Kidney capillary endothelial cell (primary cell): ENCODE measurements around the gene SDHAF3.
"Not testable (repeated sequence)": the region's sequence is repeated elsewhere in the genome, so short reads cannot be mapped to it uniquely, and the experiment has no call there.

Experiments used
- DNase-seq: peaks from one replicate; pipeline ENCODE4 v3.0.0-alpha.2; 2018; ENCODE audit warnings: low spot score

The SDHAF3 gene

GRCh38 chr7:97117372-97118188, at the start of gene SDHAF3:
Gene SDHAF3, plus strand, starts transcription at chr7:97117698. Its CDS starts 26 bp downstream, at chr7:97117724.
- peak; percentile 91 for DNase-seq

DNA sequence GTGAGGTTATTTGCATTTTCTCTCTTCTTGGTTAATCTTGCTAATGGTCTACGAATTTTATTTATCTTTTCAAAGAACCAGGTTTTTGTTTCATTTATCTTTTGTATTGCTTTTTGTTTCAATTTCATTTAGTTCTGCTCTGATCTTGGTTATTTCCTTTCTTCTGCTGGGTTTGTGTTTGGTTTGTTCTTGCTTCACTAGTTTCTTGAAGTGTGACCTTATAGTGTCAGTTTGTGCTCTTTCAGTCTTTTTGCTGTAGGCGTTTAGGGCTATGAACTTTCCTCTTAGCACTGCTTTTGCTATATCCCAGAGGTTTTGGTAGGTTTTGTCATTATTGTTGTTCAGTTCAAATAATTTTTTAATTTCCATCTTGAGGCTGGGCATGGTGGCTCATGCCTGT, 45.5 kb upstream of the SDHAF3 start:
- DNase-seq, result not testable (repeated sequence)

GRCh38 chr7:97075928-97076327, 41.6 kb upstream of the SDHAF3 start:
- DNase-seq, result no peak

GRCh38 chr7:97078023-97078969, 39.2 kb upstream of the SDHAF3 start:
- DNase-seq, result no peak

- DNase-seq, result no peak
Measured at GRCh38 chr7:97079300-97079699, 38.2 kb upstream of the SDHAF3 start.

DNA sequence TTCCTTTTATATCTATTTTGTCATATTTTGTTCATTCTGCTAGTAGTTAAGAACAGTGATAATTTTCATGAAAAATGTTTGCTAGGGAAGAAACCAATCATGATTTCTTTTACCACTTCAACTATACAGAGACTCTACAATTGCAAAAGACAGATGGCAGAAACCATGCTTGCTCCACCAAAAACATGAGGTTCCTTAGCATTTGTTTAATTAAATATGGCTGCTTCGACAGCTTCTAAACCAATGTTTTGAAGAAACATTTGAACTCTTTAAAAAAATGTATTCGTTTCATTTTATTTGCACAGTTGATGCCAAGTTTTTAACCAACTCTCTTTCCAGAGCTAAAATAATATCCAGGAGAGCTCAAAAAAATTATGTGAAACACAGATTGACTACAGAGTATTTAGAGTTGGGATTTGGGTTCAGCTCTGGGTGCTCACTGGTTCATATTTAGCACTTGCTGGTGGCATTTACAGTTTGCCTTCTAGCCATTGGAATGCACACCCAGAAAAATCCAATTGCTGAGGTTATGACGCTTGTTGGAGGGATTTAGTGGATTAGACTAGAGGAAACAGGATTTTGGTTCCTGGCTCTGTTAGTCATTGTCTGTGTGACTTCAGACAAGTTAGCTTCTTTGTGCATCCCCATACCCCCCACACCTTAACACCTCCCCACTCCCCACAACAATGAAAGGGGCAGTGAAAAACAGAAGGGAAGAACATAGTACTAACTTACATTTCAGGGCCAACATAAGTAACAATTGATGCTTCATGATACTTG, 35.8 kb upstream of the SDHAF3 start:
- DNase-seq, result no peak

- no peak for DNase-seq
Measured at GRCh38 chr7:97088364-97088763, 29.1 kb upstream of the SDHAF3 start.

GRCh38 chr7:97089771-97090170, 27.7 kb upstream of the SDHAF3 start:
- no peak for DNase-seq

GRCh38 chr7:97090761-97091353, 26.6 kb upstream of the SDHAF3 start:
- DNase-seq, result no peak

- no peak for DNase-seq
Measured at GRCh38 chr7:97094284-97094930, 23.1 kb upstream of the SDHAF3 start.

GRCh38 chr7:97096037-97096436, 21.5 kb upstream of the SDHAF3 start:
- DNase-seq, result no peak

DNA sequence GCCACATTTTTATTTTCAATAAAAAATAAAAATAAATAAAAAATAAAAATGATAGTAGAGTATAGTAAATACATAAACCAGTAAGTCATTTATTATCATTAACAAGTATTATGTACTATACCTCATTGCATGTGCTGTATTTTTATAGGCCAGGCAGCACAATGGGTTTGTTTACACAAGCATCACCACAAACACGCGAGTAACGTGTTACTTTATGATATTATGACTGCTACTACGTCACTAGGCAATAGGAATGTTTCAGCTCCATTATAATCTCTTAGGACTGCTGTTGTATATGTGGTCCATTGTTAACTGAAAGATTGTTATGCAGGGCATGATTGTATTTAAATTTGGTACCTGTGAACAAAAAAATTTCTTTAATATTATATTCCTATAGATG, 20.8 kb upstream of the SDHAF3 start:
- no peak for DNase-seq

DNA sequence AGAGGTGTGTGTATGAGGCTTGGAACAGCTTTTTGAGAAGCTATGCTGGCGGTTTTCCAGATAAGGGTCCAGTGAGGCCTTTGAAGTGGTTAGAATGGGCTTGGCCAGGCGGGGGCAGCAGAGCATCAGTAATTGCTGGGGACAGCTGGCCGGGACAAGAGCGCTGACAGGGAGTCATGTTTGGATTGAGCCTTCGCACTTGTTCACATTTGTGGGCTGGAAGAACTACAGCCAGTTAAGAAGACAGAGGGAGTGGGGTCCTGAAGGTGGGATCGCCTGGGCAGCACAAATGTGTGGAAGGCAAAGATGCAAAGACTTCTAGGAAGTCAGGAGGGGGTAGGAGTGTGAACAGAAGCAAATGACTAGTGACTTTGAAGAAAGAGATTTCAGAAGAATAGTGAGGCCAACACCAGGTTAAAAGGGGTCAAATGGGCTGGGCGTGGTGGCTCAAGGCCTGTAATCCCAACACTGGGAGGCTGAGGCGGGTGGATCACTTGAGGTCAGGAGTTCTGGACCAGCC, 12.7 kb upstream of the SDHAF3 start:
- peak; percentile 46 for DNase-seq

DNA sequence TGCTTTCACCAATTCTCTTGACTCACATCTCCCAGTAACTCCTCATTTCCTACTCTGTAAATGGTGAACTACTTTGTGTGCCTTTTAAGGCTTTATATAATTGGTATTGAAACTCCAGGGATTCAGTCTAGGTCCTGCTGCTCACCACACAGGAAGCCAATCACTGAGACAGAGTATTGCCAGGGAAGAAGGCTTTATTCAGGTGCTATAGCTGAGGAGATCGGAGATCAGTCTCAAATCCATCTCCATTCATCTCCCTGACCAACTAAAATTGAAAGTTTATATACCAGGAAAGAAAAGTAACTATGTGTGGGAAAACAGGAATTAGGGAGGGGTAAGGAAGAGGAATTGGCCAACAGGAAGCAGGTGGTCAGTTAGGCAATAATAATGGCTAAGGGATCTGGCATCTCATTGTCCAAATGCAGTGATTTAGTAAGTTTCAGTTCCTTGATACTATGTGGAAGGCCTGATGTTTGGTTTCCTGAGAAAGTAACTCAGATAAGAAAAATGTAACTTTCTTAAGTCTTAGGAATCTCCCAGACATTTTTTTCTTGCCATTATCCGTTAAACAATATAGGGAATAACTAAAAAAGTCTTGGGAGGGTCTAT, 10.2 kb upstream of the SDHAF3 start:
- DNase-seq, result no peak

DNA sequence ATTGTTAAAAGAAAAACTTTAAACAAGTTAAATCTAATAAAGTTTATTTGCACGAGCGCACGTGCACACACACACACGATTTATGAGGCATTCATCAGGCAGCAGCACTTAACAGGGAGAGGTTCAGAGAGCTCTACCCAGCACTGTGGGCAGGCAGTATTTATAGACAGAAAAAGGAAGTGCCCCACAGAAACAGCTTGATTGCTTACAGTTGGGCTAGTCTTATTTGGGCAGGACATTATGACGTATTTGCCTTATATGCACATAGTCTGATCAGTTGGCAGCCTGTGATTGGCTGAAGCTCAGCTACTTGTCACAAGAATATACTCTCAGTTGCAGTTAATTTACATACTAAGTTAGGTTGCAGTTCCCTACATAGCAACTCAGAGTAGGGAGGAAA, 1.2 kb upstream of the SDHAF3 start:
- DNase-seq, result no peak

DNA sequence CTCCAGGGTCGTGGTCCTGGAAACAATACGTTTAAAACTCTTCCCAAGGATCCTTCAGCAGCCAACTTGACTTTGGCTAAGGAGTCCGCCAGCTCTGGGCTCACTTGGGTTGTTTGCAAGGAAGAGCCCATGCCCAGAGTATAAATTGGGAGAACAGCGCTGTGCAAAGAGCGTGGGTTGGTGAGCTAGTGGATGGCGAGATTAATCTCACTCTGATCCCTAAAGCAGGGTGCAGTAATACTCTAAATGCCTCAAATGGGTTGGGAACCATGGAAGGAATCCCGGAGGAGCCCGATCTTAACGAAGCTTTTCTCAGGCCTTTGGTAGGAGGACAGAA, 495 bp upstream of the SDHAF3 start:
- DNase-seq, result no peak

DNA sequence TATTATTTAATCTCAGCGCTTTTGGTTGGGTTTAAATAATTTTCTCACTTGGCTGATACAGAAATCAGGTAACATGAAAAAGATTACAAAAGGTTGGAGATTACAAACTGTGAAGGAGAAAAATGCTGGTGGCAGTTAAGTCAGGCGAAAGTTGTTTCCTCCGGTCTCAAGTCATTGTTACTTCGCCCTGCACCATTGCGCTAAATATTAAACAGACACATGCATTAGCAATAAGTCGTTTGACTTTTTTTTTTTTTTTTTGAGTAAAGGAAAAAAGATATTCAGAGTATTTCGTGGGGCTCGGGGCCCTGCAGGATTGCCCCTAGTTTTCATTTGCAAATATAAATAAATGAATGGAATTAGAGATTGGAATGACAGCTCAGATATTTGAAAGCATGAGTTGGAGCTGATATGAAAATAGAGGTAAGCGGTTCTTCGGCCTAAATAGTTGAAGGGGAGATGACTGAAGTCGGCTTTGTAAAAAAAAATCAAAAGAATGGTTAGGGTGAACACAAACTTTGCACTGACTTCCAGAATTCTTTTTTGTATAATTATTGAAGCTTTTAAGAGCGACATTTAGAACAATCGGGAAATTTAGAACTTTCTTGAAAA, 914 bp downstream of the SDHAF3 start:
- peak; percentile 16 for DNase-seq

GRCh38 chr7:97119747-97120146, 2.2 kb downstream of the SDHAF3 start:
- DNase-seq, result no peak

DNA sequence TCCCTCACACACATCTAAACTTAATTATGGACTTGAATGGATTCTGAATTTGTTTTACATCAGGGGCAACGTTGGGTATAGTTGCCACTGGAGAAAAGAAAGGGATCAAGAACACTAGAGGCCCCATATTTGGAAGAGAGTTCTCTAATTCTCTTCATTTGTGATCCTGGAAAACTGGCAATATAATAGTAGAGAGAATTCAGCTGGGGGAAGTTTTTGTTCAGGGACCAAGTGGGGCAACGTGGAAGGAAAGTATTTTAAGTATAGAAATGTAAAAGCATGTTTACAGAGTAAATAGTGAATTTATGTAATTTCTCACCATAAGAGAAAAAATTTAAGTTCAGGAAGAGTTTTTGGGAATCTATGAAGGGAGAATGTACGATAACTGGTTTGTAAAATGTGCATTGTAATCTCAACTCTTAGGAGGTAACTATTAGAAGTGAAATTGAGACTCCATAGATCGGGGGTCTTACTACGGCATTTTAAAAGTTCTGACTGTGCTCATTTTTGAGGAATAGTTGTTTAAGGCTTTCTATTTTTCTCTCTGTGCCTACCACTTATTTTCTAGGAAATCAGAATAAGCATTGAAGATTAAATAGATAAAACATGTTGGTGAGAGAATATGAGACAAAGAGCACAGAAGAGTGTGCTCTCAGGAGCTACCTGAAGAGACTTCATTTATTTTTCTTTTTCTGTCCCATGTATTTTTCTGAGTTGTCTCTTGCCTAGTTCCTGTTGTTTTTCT, 3.4 kb downstream of the SDHAF3 start:
- DNase-seq, result no peak

GRCh38 chr7:97123115-97123514, 5.6 kb downstream of the SDHAF3 start:
- DNase-seq, result not testable (repeated sequence)
